ENCODE measurements around the gene KRT35.

Gene KRT35

DNA sequence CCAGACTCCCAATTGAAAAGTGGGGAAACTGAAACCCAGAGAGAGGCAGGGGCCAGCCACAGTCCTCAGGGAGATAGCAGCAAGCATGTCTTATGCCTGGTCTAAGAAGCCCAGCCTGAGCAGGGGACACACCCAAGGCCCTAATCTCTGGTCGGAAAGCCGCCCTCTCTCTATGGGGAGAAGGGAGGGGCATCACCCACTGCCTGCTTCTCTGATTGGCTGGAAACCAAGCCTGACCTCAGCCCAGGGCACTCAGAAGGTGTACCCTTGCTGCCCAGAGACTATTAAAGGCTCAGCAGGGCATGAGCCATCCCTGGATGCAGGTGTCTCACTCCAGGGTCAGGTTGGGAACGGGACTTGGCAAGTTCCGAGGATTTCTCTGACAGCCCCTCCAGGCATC, 30.2 kb upstream of the KRT35 start:
- peak; percentile 18 for DNase-seq

GRCh38 chr17:41510251-41511065, 29.5 kb upstream of the KRT35 start:
- DNase-seq = no peak

DNA sequence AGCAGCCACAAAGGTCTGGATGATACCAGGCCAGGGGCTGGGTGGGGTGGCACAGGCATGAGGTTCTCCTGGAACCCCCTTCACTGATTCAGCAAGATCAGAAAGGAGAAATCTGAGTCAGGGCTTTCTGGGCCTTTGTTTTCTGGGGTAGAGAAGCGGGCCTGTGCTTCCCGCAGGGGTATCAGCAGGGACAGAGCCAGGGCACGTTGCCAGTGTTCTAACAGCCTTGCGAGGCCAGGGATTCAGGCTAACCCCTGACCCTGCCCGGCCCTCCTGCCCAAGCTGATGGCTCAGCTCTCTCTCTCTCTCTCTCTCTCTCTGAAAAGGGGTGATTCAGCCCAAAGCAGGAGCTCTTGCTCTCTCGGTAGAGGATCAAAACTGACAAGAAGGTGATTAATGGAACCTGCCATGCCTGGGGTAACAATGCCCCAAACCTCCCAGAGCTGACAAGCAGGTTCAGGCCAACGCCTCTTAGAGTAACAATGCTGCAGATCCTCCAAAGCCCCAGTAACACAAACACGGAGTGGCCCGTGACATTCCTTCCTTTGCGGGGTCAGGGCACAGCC, 26.4 kb upstream of the KRT35 start:
- DNase-seq = no peak

DNA sequence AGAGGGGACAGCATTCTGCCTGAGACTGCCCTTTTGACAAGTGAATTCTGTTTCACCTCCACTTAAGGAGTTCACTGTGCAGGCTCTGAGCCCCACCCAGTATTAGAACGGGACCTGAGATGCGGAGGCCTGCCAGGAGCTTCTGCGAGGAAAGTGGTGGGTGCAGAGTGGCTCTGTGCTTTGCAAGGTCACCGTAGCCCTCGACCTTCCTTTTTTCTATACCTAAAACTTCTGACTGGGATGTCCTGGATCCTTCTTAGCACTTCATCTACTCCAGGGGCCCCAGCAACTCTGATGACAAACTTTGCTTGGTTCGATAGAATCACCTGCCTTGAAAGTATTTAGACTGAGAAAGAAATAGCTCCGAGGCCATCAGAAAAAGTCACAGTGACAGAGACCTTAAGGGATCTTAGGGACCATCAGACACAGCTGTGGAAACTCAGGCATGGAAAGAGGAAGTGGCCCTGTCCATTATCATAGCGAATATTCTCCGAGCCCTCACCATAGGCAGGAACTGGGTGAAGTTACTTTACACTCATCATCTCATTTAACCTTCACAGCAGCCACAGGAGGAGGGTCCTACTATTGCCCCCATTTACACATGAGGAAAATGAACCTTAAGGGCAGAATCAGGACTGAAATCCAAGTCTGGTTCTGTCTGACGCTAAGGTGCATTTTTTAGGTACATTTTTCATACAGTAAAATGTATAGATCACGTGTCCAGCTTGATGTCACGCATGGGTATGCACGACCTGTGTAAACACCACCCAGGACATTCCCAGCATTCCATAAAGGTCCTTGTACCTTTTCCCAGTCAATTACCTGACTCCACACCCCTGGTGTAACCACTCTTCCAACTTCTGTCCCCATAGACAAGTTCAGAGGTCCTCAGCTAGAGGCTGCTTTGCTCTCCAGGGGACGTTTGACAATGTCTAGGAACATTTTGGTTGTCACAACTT, 25.1 kb upstream of the KRT35 start:
- no peak for DNase-seq

DNA sequence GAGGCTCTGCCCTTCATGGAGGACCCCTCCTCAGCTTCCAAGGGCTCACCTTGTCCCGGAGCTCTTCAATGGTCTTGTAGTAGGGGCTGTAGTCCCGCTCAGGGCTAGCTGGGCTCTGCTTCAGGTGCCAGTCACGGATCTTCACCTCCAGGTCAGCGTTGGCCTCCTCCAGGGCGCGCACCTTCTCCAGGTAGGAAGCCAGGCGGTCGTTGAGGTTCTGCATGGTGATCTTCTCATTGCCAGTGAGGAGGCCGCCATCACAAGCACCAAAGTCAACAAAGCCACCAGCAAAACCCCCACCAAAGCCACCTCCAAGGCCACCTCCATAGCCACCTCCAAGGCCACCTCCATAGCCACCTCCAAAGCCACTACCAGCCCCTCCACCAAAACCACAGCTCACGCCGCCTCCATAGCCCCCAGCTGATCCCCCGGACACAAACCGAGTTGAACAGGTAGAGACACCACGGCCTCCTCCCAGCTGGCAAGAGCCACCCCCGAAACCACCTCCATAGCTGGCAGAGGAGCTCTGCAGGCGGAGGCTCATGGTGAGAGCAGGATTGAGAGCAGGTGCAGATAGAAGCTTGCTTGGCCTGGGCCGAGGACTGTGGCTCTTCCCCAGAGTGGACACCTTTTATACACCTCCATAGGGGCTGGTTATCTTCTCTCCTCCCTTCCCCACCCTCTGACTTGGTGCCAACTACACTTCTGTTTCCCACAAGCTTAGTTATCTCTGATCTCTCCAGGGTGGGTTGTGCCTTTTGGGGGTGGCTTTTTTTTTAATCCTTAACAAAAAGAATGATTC, 24.3 kb upstream of the KRT35 start, which contains the start of gene KRT13:
KRT13 (minus strand) TSS at position 606 of the 802 bp plus-strand sequence; CDS start at position 544, 62 bp downstream.
- no peak for DNase-seq

- peak; percentile 60 for DNase-seq
These were observed 23.5 kb upstream of the KRT35 start for GRCh38 chr17:41504246-41504977.

DNA sequence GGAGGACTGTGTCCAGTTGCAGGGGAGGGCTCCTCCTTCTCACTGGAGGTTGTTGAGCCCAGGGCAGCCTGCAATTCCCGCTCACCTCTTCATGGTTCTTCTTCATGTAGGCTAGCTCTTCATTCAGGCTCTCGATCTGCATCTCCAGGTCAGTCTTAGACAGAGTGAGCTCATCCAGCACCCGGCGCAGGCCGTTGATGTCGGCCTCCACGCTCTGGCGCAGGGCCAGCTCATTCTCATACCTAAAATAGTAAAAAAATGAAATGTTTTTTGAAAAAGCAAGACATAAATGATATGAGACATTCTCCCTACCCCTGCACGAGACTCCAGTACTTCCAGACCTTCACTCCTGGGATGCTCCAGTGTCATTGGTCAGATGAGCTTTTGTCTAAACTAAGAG, 22.3 kb upstream of the KRT35 start:
- DNase-seq = no peak

DNA sequence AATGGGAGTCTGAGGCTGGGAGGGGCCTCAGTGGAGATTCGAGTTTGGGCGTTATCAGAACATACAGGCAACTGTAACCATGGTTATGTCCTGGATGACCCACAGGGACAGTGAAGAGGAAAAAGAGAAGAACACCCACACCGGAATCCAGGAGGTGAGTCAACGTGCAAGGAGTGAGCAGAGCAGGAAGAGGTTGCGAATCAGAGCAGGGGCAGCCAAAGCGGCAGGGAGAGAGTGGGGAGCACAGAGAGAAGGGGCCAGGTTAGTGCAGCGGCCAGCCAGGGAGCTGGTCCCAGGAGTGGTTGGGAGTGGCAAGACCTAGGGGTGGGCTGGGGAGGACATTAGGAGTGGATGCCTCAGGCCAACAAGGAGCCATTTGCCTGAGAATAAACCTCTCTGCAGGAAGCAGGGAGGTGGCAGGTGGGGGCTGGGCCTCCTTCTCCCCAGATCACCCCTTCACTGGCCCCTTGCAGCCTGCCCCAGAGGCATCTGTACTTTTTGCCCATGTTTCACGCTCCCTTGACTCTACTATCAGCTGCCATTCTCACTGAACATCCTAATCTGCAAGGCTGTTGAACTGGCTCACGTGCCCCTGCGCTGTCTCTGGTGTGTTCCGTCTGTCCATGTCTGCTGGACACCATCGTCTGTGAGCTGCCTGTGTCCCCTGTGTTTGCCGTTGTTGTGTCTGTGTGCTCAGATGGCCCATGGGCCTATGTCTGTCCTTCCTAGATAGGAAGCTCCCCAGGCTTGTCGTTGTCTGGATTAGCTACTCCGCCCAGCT, 19.4 kb upstream of the KRT35 start:
- DNase-seq = no peak

DNA sequence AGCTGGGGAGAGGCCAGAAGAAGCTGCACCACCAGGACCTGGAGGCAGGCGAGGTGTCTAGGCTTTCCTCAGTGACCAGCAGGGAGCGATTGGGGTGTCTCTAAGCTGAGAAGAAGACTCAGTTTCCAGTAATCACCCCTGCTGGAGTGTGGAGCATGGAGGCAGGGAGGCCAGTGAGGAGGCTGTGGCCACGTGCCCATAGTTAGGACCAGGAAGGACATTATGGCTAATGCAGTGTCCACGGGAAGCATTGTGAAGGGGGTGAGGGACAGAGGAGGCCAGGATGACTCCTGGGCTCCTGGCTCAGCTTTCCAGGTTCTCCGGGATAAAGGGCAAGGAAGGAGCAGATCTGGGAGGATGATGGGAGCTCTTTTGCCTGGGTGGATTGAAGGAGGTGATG, 18.8 kb upstream of the KRT35 start:
- DNase-seq = no peak

DNA sequence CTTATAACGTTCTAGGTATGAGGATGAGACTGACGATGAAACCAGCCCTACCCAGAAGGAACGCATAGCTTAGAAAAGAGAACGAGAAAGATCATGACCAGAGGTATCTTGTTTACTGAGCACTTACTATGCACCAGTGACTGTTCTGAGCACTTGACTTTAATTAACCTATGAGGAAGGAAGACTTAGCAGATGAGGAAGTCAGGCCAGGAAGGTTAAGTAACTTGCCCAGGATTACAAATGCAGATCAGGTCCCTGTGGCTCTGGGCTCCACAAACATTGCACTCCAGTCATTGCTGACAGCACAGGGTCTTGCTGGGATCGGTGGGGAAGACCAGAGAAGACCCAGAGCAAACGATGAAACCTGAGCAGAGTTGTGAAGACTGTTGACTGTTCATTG, 17.3 kb upstream of the KRT35 start:
- no peak for DNase-seq

DNA sequence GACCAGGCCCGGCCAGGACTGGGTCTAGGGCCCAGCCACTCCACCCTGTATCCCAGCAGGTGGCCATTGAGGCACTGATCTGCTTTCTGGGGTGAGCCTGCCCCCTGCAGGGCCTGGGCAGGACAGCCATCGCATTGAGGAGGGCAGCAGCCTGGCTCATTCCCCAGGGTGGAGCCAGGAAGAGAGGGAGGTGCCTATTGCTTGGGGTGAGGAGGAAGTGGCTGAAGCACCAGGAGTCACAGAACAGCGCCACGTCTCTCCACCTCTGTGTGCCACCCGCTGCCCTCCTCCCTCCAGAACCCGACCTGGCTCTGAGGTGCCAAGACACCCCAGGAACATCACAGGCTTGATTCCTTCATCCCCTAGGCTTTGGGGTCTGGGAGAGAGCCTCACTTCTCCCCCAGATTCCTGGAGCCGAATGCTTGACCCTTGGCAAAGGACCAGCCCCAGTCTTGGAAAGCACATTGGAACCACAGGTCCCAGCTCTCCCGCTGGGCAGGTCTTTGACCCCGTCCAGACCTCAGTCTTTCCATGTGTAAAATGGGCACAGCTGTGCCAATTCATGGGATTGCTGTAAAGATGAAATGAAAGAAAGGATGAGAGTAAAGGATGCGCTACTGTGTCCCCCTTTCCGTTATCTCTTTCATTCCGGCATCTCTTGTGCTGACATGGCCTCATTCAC, 16.0 kb upstream of the KRT35 start:
- DNase-seq = peak; percentile 90

DNA sequence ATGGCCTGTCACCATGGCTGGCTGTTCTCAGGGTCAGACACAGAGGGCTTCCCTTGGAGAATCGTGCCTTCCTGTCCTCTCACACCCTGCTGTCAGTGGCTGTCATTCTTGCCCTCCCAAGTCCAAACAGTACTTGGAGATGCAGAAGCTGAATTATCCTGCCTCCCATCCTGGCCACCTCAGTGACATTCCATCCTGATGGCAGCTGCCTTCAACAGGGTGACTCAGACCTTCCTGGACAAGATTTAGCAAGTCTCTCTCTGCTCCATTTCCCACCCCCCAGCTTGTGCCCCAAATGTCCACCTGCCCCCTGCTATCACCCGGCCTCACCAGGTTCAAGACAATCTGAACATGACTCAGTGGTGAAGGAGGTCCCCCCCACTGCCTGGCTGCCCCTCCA, 13.6 kb upstream of the KRT35 start:
- no peak for DNase-seq

DNA sequence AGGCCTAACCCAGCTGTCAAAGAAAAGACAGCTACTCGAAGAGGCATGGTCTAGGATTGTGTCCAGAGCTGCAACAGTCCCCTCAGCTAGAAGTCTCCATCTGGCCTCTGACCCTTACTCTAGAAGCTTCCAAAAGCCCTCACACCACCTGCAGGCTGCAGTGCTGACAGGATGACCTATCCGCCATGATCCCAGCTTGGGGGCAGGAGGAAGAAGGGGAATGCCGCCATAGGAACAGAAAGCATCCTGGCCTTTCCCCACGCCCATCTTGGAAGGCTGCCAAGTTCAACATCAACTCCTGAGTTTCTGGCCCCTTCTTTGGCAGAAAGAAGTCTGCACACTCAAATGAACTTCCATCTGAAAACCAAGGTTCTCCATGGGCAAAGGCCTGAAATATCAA, 11.8 kb upstream of the KRT35 start:
- DNase-seq = peak; percentile 56

DNA sequence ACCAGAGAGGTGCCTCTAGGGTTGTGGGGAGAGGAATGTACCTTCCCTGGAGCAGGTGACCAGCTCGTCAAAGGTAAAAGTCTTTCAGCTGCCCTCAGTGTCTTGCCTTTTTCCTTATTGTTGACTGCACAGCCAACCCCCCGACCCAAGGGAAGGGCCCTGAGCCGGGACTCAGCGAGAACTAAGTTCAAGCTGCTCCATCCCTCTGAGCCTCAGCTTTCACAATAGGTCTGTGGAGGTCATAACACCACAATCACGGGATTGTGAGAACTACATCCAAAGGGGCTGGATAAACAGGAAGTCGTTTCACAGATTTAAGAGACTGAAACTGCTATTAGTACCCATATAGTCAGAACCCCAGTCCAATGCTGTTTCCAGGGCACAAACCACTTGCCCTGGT, 11.4 kb upstream of the KRT35 start:
- no peak for DNase-seq

DNA sequence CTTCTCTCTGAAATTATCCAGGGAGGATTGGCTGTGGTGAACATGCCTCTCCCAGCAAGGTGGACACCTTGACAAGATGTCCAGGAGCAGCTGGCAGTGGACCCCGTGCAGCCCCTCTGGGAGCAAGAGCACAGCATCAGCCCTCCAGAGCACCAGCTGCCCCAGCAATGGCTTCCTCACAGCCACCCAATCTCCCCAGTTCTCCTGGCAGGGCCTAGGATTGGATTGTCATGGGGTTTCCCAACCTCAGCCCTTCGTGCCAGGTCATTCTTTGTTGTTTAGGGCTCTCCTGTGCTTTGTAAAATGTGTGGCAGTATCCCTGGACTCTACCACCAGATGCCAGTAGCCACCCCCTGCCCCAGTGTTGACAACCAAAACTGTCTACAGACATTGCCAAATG, 10.5 kb upstream of the KRT35 start:
- DNase-seq = no peak

GRCh38 chr17:41490000-41490990, 9.3 kb upstream of the KRT35 start:
- DNase-seq = peak; percentile 37

- DNase-seq = no peak
These were observed 8.6 kb upstream of the KRT35 start, which contains the start of gene KRT36 for GRCh38 chr17:41489531-41489930. KRT36 (minus strand) TSS chr17:41489910; CDS start chr17:41489864, 46 bp downstream.

- no peak for DNase-seq
These were observed 6.0 kb upstream of the KRT35 start for GRCh38 chr17:41486809-41487530.
